Breast epithelium (tissue), 3 donors: ENCODE data around the gene PARL.

Experiments used
- POLR2A ChIP-seq: fragments of 450-650 bp; IDR thresholded peaks from one replicate; pipeline ENCODE4 v1.6.1; 2016; ENCODE audit warnings: antibody characterized with exemption, mild to moderate bottlenecking, moderate library complexity
- TF ChIP-seq, protein P1 (sequence below), 3 donors: fragments of 450-650 bp; IDR thresholded peaks; one replicate each; pipeline ENCODE4 v1.5.1; 2016 to 2017; ENCODE audit warnings: antibody characterized with exemption in 3 of 3, mild to moderate bottlenecking in 3 of 3, moderate library complexity in 3 of 3

DNA sequence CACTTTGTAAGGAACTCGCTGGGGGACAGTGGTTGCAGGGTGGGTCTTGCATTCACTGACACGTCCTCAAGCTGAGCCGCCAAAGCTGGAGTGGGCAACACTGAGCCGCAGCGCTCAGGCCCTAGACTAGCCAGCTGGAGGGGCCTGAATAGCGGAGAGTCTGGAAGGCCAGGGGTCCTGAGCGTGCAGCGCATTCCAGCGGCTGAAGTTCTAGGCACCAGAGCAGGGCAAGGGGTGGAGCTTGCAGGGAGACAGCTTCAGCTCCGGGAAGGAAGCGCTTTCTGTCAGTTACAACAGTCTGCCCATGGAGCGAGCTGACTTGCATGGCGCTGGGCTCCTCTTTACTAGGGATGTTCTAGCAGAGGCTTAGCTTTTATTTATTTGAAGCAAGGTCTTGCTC lies 62.0 kb downstream of the PARL start:
- TF ChIP-seq, protein P1, sequence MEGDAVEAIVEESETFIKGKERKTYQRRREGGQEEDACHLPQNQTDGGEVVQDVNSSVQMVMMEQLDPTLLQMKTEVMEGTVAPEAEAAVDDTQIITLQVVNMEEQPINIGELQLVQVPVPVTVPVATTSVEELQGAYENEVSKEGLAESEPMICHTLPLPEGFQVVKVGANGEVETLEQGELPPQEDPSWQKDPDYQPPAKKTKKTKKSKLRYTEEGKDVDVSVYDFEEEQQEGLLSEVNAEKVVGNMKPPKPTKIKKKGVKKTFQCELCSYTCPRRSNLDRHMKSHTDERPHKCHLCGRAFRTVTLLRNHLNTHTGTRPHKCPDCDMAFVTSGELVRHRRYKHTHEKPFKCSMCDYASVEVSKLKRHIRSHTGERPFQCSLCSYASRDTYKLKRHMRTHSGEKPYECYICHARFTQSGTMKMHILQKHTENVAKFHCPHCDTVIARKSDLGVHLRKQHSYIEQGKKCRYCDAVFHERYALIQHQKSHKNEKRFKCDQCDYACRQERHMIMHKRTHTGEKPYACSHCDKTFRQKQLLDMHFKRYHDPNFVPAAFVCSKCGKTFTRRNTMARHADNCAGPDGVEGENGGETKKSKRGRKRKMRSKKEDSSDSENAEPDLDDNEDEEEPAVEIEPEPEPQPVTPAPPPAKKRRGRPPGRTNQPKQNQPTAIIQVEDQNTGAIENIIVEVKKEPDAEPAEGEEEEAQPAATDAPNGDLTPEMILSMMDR (IDR thresholded peaks at IDR 0.05), result no peak
- no peak for TF ChIP-seq POLR2A
